NOMO-1 (cell line): ENCODE measurements around the gene ARMC7.

Source experiments
- DNase-seq, 2 experiments: peaks; one replicate each; lab custom pipeline; 2025; ENCODE audit not compliant: unreplicated experiment in 2 of 2; lab: John Stamatoyannopoulos, UW

The ARMC7 gene

GRCh38 chr17:75098861-75099260, 10.9 kb upstream of the ARMC7 start:
- DNase-seq = no peak

GRCh38 chr17:75099881-75100595, 9.7 kb upstream of the ARMC7 start:
- no peak for DNase-seq

GRCh38 chr17:75102385-75102821, 7.4 kb upstream of the ARMC7 start:
- peak; percentile 49 to 80 for DNase-seq

DNA sequence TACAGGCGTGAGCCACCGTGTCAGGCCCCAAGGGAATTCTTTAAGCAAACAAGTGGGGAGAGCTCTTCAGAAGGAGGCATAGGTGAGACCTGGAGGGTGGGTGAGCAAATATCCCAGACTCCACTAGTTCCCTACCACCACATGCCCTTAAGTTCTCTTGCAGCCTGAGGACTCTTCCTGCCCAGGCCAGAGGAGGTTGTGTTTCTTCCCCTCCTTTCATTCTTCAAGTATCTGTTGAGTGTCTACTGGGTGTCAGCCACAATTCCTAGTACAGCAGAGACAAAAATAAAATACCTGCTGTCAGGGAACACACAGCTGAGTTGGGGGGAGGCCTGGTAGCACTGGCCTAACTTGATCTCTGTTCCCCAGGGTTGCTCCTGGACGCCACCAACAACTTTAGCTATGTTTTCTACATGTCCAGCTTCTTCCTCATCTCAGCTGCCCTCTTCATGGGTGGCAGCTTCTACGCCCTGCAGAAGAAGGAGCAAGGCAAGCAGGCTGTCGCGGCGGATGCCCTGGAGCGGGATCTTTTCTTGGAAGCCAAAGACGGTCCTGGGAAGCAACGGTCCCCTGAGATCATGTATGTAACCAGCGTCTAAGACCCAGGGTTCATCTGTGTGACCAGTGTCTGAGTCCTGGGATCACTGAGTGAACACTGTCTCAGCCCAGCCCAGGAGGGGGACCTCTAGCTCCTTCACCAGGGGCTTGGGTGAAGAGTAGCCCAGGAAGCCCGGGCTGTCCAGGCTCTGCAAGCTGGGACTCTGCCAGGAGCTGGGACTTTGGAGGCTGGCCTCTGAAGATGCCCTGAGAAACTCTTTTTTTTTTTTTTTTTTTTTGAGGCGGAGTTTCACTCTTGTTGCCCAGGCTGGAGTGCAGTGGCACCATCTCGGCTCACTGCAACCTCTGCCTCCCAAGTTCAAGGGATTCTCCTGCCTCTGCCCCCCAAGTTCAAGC, 5.9 kb upstream of the ARMC7 start:
- DNase-seq = no peak

- no peak for DNase-seq
Observed at GRCh38 chr17:75105126-75106080, 4.4 kb upstream of the ARMC7 start.

GRCh38 chr17:75108193-75108592, 1.6 kb upstream of the ARMC7 start:
- DNase-seq = no peak

DNA sequence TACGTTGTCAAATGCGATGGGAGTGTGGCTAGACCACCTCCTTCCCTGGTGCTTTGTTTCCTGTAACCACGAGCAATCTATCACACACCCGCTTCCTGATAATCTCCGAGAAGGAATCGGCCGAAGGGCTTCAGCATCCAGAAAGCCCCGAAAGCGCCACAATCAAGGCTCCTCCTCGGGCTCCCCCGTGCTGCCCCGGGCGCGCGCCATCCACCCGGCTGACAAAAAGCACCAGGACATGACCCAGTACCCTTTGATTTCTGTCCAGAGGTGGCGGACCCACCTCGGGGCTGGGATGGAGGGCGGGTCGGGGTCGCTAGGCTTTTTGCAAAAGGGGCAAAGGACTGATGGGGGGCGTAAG, 743 bp upstream of the ARMC7 start:
- no peak for DNase-seq

DNA sequence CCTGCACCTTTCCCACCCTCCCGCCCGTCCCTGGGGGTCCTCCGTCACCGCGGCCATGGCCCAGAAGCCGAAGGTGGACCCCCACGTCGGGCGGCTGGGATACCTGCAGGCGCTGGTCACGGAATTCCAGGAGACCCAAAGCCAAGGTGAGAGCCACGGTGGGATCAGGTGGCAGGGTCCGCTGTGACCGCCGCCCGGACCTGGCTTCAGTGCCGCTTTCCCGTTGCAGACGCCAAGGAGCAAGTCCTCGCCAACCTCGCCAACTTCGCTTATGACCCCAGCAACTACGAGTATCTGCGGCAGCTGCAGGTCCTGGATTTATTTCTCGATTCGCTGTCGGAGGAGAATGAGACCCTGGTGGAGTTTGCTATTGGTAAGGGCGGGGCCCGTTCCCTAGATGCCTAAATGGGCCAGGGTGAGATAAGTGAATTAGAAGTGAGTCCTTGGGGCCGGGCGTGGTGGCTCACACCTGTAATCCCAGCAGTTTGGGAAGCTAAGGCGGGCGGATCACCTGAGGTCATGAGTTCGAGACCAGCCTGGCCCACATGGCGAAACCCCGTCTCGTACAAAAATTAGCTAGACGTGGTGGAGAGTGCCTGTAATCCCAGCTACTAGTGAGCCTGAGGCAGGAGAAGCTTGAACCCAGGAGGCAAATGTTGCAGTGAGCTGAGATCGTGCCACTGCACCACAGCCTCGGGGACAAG, 617 bp downstream of the ARMC7 start:
- peak; percentile 24 to 43 for DNase-seq

DNA sequence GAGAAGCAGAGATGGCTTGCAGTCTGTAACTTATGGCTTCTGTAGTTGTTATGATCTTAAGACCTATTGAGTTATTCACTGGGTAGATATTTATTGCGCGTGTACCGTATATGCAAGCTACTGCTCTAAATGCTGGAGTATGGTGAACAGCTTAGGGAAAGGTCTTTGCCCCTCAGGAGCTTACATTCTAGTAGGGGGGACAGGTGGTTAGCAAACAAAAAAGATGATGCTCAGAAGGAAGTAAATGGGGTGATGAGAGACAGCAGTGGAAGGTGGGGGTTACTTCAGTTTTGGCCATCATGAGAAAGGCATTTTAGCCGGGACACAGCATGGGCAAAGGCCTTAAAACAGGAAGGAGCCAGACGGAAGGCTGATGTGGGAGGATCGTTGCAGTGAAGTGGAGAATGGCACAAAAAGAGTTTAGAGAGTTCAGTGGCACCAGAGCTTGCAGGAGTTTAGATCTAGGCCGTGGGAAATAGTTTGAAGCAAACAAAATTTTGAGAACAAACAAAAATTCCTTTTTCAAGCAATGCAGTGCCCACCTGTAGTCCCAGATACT, 2.1 kb downstream of the ARMC7 start:
- no peak for DNase-seq

GRCh38 chr17:75113798-75114551, 4.2 kb downstream of the ARMC7 start:
- DNase-seq = peak; percentile 64 to 91

DNA sequence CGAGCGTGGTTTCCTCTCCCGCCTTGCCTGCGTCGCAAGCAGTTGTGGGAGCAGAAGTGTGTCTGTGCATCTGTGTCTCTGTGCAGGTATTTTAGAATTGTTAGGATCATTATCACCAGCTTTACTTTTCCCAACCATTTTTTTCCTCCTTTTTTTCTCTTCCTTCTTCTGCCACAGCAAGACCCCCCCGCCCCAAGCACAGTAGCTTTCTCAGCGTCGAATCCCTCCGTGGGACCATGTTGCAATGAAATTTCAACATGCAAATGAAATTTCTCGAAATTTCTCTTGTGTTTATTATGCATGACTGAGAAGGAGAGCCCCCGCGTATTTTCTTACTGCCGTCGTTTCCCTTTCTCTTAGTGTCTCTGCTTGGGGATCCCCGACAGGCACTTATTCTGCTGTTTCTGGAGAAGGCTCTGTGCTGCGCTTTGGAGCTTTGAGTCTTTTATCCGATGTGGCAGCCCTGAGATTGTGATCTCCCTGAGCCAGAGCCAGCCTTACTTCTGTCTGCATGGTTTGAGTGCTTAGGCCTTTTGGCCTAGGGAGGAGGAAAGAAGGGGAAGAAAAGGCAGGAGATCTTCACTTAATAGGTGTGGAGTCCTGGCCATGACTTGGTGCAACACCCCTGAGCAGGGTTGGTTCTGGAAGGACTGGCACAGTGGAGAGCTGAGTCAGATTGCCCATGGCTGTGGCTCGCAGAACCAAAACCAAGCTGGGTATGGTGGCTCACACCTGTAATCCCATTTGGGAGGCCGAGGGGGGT, 5.0 kb downstream of the ARMC7 start:
- DNase-seq = no peak

- no peak for DNase-seq
Observed at GRCh38 chr17:75115555-75115954, 5.8 kb downstream of the ARMC7 start.

DNA sequence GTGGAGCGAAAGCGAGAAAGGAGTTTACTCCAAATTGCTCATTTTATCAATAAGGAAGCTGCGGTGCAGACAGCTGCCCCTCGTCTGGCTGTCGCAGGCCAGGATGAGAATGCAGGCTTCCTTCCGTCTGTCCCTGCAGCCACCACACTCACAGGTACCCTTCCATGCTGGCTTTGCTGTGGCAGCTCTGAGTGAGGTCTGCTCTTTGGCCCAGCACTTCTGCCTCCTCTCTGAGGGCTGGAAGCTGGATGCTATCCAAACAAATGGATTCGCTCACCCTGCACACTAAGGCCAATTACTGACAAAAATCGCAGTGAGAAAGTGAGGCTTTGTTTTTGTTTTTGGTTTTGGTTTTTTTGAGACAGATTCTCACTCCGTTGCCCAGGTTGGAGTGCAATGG, 7.0 kb downstream of the ARMC7 start:
- DNase-seq = no peak

DNA sequence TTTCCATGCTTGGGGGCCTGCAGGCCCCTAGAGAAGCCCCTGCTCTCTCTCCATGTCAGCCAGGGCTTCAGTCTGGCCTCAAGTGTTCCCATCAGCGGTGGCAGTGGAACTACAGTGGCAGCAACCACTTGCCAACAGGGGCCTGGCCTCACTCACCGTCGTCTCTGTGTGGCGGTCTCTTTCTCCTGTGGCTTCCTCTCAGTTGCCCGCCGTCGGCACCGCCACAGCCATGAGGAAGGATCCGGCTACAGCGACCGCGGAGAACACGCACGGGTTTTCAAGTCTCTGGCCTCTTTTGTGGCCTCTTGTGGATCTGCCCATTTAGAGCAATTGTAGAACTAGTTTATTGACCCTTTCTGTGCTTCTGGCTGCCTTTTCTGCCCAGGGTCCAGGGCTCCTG, 8.5 kb downstream of the ARMC7 start:
- no peak for DNase-seq

DNA sequence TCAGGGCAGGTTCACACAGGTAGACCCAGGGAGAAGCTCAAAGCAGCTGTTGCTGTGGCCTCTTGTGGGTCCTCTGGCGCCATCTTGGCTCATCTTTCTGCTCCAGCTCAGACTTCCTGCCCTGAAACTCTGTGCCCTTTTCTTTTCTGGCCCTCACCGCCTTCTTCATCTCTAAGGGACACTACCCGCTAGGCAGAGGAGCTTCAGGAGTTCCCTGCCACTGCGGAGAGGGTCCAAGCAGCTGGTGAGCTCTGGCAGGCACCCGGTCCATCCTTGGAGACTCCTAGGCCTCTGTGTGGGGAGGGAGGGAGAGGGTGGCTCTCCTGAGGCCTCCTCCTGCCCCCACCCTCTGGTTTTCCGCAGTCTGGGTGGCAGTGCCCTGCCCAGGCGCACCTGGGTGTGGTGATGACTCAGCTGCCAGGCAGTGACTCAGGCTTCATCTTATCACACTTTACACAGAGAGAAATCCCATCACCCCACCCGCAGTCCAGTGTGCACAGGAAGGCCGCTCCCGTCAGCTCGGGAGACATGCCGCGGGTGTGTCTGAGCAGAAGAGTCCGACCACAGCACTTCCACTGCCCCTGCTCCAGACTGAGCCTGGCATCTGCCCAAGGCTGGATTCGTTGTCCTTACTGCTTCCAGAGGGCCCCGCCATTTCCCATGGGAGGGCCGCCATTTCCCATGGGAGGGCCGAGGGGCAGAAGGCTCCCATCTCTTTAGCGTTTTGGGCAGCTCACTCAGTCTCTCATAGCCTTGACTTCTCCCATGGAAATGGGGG, 14.5 kb downstream of the ARMC7 start:
- DNase-seq = no peak

DNA sequence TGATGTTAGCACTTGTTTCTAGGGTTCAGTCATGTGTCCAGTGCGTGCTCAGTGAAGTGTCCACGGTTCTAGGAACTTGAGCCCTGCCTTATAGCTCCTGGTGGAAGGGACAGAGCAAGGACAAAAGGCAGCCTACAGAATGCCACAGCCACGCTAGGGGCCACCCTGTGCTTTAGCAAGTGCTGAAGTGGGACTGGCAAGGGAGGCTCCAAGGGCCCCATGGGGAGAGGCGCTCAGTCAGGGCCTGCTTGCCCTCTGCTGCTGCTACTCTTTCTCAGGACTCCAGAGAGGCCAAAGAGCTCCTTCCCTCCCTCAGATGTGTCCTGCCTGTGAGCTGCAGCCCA, 15.0 kb downstream of the ARMC7 start:
- no peak for DNase-seq

DNA sequence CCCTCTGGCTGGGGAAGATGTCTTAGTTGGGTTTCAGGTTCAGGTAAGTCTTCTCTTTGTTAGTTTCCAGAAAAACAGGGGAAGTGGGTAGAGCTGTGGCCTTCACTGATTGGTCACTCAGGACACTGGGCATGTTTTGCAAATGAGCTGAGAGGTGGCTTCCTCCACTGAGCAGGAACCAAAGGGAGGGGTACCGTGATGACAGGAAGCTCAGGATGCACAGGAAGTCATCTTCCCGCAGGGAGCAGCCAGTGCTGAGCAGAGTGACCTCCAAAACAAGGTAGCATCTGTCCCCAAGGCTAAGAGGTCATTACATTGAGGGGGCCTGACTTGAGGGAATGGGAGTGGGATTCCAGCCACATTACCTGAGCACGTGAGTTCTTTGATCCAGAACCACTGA, 16.2 kb downstream of the ARMC7 start:
- DNase-seq = no peak

- DNase-seq = no peak
Observed at GRCh38 chr17:75126954-75127353, 17.2 kb downstream of the ARMC7 start.
